C4-2B (cell line): ENCODE measurements around the gene TXK.

Source experiments
- ZFX ChIP-seq: fragments of 450-650 bp; IDR thresholded peaks from 2 replicates; pipeline ENCODE4 v1.6.1; 2017
- TF ChIP-seq, protein P1 (sequence below): fragments of 450-650 bp; conservative IDR thresholded peaks from 2 replicates; pipeline ENCODE4 v1.5.1; 2017; ENCODE audit warnings: mild to moderate bottlenecking

DNA sequence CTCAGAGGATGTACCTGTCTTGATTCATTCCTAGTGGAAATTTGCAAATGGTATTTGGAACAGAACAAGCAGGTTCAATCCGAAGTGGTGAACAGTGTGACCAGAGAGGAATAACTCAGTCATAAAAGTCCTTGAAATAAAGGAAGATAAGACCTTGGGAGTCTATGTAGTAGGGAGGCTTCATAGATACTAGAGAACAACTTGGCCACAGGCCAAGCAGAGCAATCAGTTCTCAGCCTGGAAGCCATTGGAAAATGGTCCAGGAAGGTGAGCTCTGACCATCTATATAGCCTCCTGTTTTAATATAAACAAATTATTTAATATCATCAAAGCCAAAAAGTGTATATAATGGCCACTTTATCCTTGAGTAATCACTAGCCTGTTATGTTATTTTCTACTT is 11.3 kb downstream of the TXK start:
- TF ChIP-seq, protein P1, sequence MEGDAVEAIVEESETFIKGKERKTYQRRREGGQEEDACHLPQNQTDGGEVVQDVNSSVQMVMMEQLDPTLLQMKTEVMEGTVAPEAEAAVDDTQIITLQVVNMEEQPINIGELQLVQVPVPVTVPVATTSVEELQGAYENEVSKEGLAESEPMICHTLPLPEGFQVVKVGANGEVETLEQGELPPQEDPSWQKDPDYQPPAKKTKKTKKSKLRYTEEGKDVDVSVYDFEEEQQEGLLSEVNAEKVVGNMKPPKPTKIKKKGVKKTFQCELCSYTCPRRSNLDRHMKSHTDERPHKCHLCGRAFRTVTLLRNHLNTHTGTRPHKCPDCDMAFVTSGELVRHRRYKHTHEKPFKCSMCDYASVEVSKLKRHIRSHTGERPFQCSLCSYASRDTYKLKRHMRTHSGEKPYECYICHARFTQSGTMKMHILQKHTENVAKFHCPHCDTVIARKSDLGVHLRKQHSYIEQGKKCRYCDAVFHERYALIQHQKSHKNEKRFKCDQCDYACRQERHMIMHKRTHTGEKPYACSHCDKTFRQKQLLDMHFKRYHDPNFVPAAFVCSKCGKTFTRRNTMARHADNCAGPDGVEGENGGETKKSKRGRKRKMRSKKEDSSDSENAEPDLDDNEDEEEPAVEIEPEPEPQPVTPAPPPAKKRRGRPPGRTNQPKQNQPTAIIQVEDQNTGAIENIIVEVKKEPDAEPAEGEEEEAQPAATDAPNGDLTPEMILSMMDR = no peak
- no peak for TF ChIP-seq ZFX
